GM23338 (cell line): Measurements from ENCODE around the gene CACNA2D2. TPM values are rescaled to one million over a fixed set of nuclear protein-coding genes. Genes with fewer than 3 reads are reported as not detected.

ENCODE experiments used
- ATAC-seq: fragments of 200-7000 bp; cut with Tn5 transposase; 3 replicates; pipeline ENCODE4 v1.9.1; 2020
- DNase-seq: peaks from one replicate; pipeline ENCODE4 v3.0.0-alpha.2; 2015; ENCODE audit warnings: low spot score
- H2AFZ ChIP-seq: fragments of 200-600 bp; sonication (generic); 2 replicates; pipeline ENCODE4 v1.8.0; 2016; ENCODE audit warnings: antibody characterized with exemption, mild to moderate bottlenecking, moderate library complexity
- H3F3A ChIP-seq: fragments of 200-600 bp; sonication (generic); replicated peaks from 2 replicates; pipeline ENCODE4 v1.8.0; 2017; ENCODE audit warnings: antibody characterized with exemption, mixed run types, low read depth
- H3K27ac ChIP-seq: fragments of 200-600 bp; sonication (generic); 2 replicates; pipeline ENCODE4 v1.6.1; 2016; ENCODE audit warnings: low read depth
- H3K27me3 ChIP-seq: fragments of 200-600 bp; sonication (generic); 2 replicates; pipeline ENCODE4 v1.8.0; 2016; ENCODE audit warnings: mild to moderate bottlenecking, mixed run types, moderate library complexity; ENCODE audit not compliant: insufficient read depth
- H3K36me3 ChIP-seq: fragments of 200-600 bp; sonication (generic); 2 replicates; pipeline ENCODE4 v1.8.0; 2016; ENCODE audit warnings: mild to moderate bottlenecking; ENCODE audit not compliant: insufficient read depth
- H3K4me1 ChIP-seq: fragments of 200-600 bp; sonication (generic); 2 replicates; pipeline ENCODE4 v1.8.0; 2016; ENCODE audit warnings: mild to moderate bottlenecking, moderate library complexity; ENCODE audit not compliant: insufficient read depth
- H3K4me2 ChIP-seq: fragments of 200-600 bp; sonication (generic); 2 replicates; pipeline ENCODE4 v1.7.1; 2017; ENCODE audit warnings: mixed run types
- H3K4me3 ChIP-seq: fragments of 200-600 bp; sonication (generic); 2 replicates; pipeline ENCODE4 v1.6.1; 2016; ENCODE audit warnings: mixed run types
- H3K79me2 ChIP-seq: fragments of 200-600 bp; sonication (generic); replicated peaks from 2 replicates; pipeline ENCODE4 v1.8.0; 2017; ENCODE audit warnings: mild to moderate bottlenecking; ENCODE audit not compliant: insufficient read depth
- H3K9me2 ChIP-seq: fragments of 200-600 bp; sonication (generic); 2 replicates; pipeline ENCODE4 v1.8.0; 2017; ENCODE audit not compliant: insufficient read depth
- H4K20me1 ChIP-seq: fragments of 200-600 bp; sonication (generic); replicated peaks from 2 replicates; pipeline ENCODE4 v1.8.0; 2017; ENCODE audit warnings: mild to moderate bottlenecking; ENCODE audit not compliant: insufficient read depth
- H3K27ac Mint-ChIP-seq: 2 replicates; pipeline ENCODE4 v1.8.0; 2020; ENCODE audit warnings: inconsistent platforms, mild to moderate bottlenecking, moderate library complexity, mixed read lengths
- H3K27me3 Mint-ChIP-seq: 3 replicates; pipeline ENCODE4 v1.8.0; 2022; ENCODE audit warnings: low read depth, mild to moderate bottlenecking, moderate library complexity, mixed read lengths, inconsistent platforms; ENCODE audit not compliant: insufficient read depth, poor library complexity
- H3K36me3 Mint-ChIP-seq: 3 replicates; pipeline ENCODE4 v1.8.0; 2021; ENCODE audit warnings: low read depth, mild to moderate bottlenecking, inconsistent platforms, moderate library complexity, mixed read lengths
- H3K4me1 Mint-ChIP-seq: 3 replicates; pipeline ENCODE4 v1.8.0; 2020; ENCODE audit warnings: mild to moderate bottlenecking, inconsistent platforms, mixed read lengths
- H3K4me3 Mint-ChIP-seq: 3 replicates; pipeline ENCODE4 v1.8.0; 2021; ENCODE audit warnings: moderate library complexity, mild to moderate bottlenecking, inconsistent platforms, mixed read lengths
- H3K9me3 Mint-ChIP-seq: 3 replicates; pipeline ENCODE4 v1.8.0; 2020; ENCODE audit warnings: moderate library complexity, mild to moderate bottlenecking, inconsistent platforms, mixed read lengths
- CREB1 ChIP-seq: fragments of 250-450 bp; sonication (Bioruptor Pico); IDR thresholded peaks from 2 replicates; pipeline ENCODE4 v1.5.0; 2020; ENCODE audit warnings: low read depth, mild to moderate bottlenecking, moderate library complexity
- EZH2 ChIP-seq: fragments of 200-600 bp; sonication (generic); IDR thresholded peaks from one replicate; pipeline ENCODE4 v1.8.0; 2017; ENCODE audit warnings: antibody characterized with exemption, mild to moderate bottlenecking, low read depth; ENCODE audit not compliant: unreplicated experiment
- EZH2phosphoT487 ChIP-seq: fragments of 200-600 bp; sonication (generic); IDR thresholded peaks from one replicate; pipeline ENCODE4 v1.8.1; 2018; ENCODE audit warnings: antibody characterized with exemption; ENCODE audit not compliant: unreplicated experiment
- JUNB ChIP-seq: IDR thresholded peaks from one replicate; pipeline ENCODE4 v1.6.1; 2016; ENCODE audit warnings: antibody characterized with exemption; ENCODE audit not compliant: unreplicated experiment
- NANOG ChIP-seq: IDR thresholded peaks from 2 replicates; pipeline ENCODE4 v1.6.1; 2016; ENCODE audit warnings: antibody characterized with exemption, borderline replicate concordance
- POLR2AphosphoS5 ChIP-seq: IDR thresholded peaks from 2 replicates; pipeline ENCODE4 v1.6.1; 2016; ENCODE audit warnings: antibody characterized with exemption, low read depth
- STAT1 ChIP-seq: IDR thresholded peaks from one replicate; pipeline ENCODE4 v1.6.1; 2016; ENCODE audit warnings: antibody characterized with exemption; ENCODE audit not compliant: unreplicated experiment
- ZNF114 ChIP-seq: fragments of 250-450 bp; sonication (Bioruptor Pico); IDR thresholded peaks from 2 replicates; pipeline ENCODE4 v1.5.0; 2020; ENCODE audit warnings: mild to moderate bottlenecking, moderate library complexity
- ZNF331 ChIP-seq: fragments of 250-450 bp; sonication (Bioruptor Pico); IDR thresholded peaks from 2 replicates; pipeline ENCODE4 v1.5.0; 2020; ENCODE audit warnings: low read depth, mild to moderate bottlenecking, moderate library complexity
- ZNF462 ChIP-seq: fragments of 250-450 bp; sonication (Bioruptor Pico); IDR thresholded peaks from 2 replicates; pipeline ENCODE4 v1.5.0; 2020; ENCODE audit warnings: mild to moderate bottlenecking, moderate library complexity
- polyA plus RNA-seq: library from polyadenylated mRNA; unstranded; fragments of >200 nt; fragmentation: Nextera tagmentation; extraction: Ambion mirVana; gene quantifications from 2 replicates; pipeline ENCODE4 v1.2.1, GENCODE V29; 2016
- total RNA-seq: library from RNA; depleted of rRNA; stranded (reverse); fragments of >200 nt; shearing (Covaris generic); gene quantifications from 2 replicates; pipeline ENCODE4 v1.2.3, GENCODE V29; 2014
- TF ChIP-seq, protein P1 (sequence below): IDR thresholded peaks from 2 replicates; pipeline ENCODE4 v1.6.1; 2016; ENCODE audit warnings: antibody characterized with exemption
- TF ChIP-seq, protein P2 (sequence below), 2 experiments: fragments of 200-600 bp in 1 of 2; sonication (generic) in 1 of 2; conservative IDR thresholded peaks; 2 replicates each; pipeline versions ENCODE4 v1.5.1 to v1.6.1; 2016 to 2017; ENCODE audit warnings: antibody characterized with exemption in 2 of 2, low read depth in 2 of 2, mild to moderate bottlenecking in 2 of 2, moderate library complexity in 1 of 2

Gene CACNA2D2
- total and polyA plus RNA-seq, 2 experiments from 2014 or later = 4.7 to 11.4 TPM

DNA sequence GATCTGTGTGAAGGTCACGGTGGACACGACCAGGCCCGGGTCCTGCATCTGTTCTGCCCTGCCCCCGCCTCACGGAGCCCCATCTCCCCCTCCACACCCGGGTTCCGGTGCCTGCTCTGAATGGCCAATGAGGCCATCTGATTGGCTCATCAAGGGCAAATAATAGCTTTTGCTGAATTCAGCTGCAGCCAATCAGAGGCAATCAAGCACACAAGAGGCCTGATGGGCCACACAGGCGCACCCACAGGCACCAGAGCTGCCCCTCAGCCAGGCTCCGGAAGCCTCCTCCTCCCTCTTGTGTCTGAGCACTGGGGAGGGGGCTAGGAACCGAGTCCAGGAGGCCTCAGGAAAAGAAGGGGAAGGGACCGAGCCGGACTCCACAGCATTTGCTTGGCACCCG is 49.5 kb downstream of the CACNA2D2 start (continued):
- TF ChIP-seq, protein P1, sequence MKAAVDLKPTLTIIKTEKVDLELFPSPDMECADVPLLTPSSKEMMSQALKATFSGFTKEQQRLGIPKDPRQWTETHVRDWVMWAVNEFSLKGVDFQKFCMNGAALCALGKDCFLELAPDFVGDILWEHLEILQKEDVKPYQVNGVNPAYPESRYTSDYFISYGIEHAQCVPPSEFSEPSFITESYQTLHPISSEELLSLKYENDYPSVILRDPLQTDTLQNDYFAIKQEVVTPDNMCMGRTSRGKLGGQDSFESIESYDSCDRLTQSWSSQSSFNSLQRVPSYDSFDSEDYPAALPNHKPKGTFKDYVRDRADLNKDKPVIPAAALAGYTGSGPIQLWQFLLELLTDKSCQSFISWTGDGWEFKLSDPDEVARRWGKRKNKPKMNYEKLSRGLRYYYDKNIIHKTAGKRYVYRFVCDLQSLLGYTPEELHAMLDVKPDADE = no peak

DNA sequence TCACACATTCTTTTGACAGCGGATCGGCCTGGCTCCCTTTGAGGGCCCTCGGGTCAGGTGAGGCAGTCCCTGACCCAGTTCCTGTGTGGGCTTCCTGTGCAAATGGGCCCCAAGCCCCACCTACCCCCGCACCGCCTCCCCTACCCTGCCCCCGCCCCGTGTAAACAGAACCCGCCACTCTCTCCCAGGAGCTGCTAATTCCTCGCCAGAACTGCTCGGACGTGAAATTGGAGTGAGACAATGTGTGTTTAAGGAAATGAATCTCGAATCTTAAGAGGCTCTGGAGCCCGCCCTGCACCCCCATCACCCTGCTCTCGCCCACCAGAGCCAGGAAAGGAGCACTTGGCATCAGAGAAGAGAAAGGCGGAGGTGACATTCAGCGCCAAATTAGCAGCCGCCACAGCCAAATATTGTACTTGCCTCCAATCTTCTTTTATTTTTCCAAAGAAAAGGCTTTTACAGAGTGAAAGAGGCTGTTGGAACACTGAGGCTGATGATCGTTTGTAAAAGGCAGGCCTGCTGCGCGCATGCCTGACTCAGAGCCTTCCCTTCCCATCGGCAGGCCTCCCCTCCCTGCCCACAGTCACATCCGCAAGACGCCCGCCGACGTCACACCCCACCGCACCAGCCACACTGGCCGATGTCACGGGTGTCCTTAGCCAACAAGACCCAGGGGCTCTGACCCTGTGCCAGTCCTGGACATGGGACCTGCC is 53.1 kb downstream of the CACNA2D2 start:
- Histone ChIP-seq H4K20me1 (no peaks in the 10 kb centered on the region), H3K27me3 (no peaks in the 10 kb centered on the region), H2AFZ (no peak overlapping the region), H3F3A (no peaks in the 10 kb centered on the region), H3K27ac (peak overlapping the region; percentile 76; the same call in 1 of the 2 replicates), H3K4me2 (peak overlapping the region; percentile 48; the same call in 1 of the 2 replicates), H3K36me3 (no peaks in the 10 kb centered on the region; the same call in 1 of the 2 replicates), H3K4me1 (peaks cover 26% of the 10 kb centered on the region; the same call in 1 of the 2 replicates), H3K4me3 (no peak overlapping the region), H3K9me2 (0 out of 2 replicates have a peak, but pooled peaks cover 3% of the 10 kb centered on the region), H3K79me2 (no peaks in the 10 kb centered on the region)
- Mint-ChIP-seq H3K9me3 (no peaks in the 10 kb centered on the region), H3K27ac (no peak overlapping the region; the same call in 1 of the 2 replicates), H3K27me3 (peaks cover 16% of the 10 kb centered on the region), H3K4me1 (peaks cover 34% of the 10 kb centered on the region), H3K4me3 (no peak overlapping the region), H3K36me3 (no peaks in the 10 kb centered on the region)
- ATAC-seq = peak; percentile 30
- DNase-seq = peak; percentile 56
- no peak for TF ChIP-seq EZH2
- no peak for TF ChIP-seq CREB1
- TF ChIP-seq, protein P2, sequence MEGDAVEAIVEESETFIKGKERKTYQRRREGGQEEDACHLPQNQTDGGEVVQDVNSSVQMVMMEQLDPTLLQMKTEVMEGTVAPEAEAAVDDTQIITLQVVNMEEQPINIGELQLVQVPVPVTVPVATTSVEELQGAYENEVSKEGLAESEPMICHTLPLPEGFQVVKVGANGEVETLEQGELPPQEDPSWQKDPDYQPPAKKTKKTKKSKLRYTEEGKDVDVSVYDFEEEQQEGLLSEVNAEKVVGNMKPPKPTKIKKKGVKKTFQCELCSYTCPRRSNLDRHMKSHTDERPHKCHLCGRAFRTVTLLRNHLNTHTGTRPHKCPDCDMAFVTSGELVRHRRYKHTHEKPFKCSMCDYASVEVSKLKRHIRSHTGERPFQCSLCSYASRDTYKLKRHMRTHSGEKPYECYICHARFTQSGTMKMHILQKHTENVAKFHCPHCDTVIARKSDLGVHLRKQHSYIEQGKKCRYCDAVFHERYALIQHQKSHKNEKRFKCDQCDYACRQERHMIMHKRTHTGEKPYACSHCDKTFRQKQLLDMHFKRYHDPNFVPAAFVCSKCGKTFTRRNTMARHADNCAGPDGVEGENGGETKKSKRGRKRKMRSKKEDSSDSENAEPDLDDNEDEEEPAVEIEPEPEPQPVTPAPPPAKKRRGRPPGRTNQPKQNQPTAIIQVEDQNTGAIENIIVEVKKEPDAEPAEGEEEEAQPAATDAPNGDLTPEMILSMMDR (conservative IDR thresholded peaks at IDR 0.05; ENCODE audit: low read depth in 2 of 2) = no peak
- no peak for TF ChIP-seq POLR2AphosphoS5
- no peak for TF ChIP-seq ZNF331
- TF ChIP-seq STAT1 = no peak
- TF ChIP-seq ZNF114 (CRISPR knock-in tag) = no peak
- no peak for TF ChIP-seq EZH2phosphoT487
- TF ChIP-seq ZNF462 (CRISPR knock-in tag) = no peak
- TF ChIP-seq NANOG = no peak
- TF ChIP-seq, protein P1 = no peak
- no peak for TF ChIP-seq JUNB
